C4-2B (cell line): ENCODE results near the gene DPP4.

Source experiments
- H3K27ac ChIP-seq: fragments of 450-650 bp; 2 replicates; pipeline ENCODE4 v1.5.1; 2017
- ZFX ChIP-seq: fragments of 450-650 bp; IDR thresholded peaks from 2 replicates; pipeline ENCODE4 v1.6.1; 2017
- TF ChIP-seq, protein P1 (sequence below): fragments of 450-650 bp; conservative IDR thresholded peaks from 2 replicates; pipeline ENCODE4 v1.5.1; 2017; ENCODE audit warnings: mild to moderate bottlenecking

DPP4 gene

DNA sequence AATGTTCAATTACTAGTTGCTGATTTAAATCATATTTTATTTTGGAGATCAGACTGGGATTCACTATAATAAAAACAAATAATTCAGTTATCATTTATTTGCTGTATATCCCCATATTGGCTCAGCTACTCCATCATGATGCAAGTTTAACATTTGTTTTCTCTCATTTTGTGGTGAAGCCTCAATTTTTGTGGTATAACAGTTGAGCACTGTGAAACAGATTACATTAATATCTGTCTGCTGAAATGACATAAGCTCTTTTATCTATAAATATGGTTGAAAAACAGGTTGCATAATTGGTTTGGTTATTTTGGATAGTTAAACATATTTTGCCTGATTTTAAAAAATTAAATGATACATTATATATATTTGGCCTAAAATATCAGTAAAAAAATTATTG is 67.7 kb downstream of the DPP4 start:
- TF ChIP-seq, protein P1, sequence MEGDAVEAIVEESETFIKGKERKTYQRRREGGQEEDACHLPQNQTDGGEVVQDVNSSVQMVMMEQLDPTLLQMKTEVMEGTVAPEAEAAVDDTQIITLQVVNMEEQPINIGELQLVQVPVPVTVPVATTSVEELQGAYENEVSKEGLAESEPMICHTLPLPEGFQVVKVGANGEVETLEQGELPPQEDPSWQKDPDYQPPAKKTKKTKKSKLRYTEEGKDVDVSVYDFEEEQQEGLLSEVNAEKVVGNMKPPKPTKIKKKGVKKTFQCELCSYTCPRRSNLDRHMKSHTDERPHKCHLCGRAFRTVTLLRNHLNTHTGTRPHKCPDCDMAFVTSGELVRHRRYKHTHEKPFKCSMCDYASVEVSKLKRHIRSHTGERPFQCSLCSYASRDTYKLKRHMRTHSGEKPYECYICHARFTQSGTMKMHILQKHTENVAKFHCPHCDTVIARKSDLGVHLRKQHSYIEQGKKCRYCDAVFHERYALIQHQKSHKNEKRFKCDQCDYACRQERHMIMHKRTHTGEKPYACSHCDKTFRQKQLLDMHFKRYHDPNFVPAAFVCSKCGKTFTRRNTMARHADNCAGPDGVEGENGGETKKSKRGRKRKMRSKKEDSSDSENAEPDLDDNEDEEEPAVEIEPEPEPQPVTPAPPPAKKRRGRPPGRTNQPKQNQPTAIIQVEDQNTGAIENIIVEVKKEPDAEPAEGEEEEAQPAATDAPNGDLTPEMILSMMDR: no peak
- no peak for TF ChIP-seq ZFX
- no peak overlapping the region for H3K27ac ChIP-seq

DNA sequence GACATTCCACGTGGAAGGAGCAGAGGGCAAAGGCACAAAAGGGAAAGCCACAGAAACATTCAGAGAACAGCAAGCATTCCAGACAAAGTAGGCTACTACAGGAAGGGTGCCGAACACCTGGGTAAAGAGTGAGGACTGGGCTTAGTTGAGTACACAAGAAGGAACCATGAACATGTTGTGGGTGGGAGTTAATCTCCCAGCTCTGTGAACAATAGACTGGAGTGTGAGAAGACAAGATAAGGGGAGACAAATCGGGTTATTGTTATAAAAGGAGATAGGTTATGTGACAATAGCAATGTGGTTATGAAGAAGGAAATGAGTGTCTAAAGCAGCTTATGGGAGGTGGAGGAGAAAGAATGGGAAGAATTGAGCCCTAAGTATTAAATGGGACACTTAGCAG is 70.0 kb downstream of the DPP4 start:
- TF ChIP-seq, protein P1: no peak
- no peak for TF ChIP-seq ZFX
- no peak overlapping the region for H3K27ac ChIP-seq

DNA sequence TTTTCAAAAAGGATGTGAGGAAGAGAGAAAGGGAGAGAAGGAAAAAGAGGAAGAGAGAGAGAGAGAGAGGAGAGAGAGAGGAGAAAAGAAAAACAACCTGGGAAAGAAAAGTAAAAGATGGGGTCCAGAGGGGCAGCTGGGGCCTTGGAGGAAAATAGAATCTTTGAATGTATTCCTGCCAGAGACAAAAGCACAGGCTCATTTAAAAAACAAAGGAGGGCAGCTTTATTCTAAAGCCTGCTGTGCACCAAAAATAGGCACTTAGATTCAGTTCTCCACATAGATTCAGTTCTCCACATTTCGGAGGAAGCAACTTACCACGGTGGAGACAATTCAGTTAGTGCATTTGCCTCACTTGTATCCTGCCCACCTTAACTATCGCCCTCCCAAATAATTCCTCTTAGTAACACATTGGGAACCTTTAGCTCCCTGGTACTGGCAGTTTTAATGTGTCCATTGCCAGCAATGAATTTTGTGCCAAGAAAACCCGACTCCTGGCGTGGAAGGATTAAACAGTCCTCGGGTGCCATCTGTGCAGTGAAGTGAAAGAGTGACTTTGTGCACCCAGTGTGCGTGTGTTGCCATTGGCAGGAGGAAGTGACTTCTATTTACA is 71.3 kb downstream of the DPP4 start:
- H3K27ac ChIP-seq: no peak overlapping the region
- TF ChIP-seq, protein P1: no peak
- TF ChIP-seq ZFX: no peak

DNA sequence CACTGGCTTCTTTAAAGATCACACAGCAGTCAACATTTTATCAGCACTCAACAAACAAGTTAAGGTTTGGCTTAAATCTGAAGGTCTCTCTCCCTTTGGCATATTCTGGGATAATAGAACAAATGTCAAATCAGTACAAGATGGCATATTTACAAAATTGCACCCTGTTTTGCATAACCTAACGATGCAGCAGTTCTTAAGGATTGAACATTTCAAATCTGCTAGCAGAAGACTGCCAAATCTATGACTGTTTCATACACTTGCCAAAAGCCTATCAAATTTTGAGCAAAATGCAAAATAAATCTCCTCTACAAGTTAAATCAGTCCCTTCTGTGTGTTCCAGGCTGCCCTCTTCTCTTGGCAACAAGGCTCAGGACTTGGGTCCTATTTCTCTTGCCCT is 73.6 kb downstream of the DPP4 start:
- TF ChIP-seq ZFX: no peak
- TF ChIP-seq, protein P1: no peak
- no peak overlapping the region for H3K27ac ChIP-seq

DNA sequence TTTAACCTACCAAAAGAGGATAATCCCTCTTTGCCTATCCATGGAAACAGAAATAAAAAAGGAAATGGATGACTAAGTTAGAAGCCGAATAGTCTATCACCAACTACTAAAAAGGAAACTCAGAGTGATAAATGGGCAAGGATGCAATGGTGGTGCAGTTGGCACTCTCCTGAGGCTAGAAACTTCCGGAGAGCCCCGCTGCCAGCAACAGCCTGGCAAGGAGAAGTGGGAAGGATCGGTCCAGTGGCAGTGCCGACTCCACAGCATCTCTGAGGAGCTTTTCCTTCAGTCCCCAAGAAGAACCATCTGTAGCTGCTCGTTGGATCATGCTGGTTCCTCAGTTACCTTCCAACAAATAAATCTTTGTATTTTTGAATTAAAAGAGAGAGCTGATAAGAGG is 74.7 kb downstream of the DPP4 start:
- TF ChIP-seq ZFX: no peak

DNA sequence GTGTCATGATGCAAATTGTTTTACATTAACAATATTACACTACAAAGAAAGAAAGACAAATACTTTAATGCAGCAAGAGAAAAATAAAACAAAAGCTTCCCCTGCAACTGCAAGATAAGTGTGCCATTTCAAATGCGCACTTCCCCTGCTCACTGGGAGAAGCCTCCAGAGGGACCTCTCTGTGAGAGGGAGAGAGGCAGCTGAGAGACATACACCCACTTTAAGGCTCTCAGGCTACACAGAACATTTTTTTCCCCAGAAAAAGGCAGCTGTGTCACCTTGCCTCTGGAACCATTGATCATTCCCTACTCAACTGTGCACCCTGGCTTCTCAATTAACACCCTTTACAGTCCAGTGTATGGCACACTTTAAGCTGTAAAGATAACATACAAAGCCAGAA is 75.2 kb downstream of the DPP4 start:
- TF ChIP-seq, protein P1: no peak
- TF ChIP-seq ZFX: no peak
- no peak overlapping the region for H3K27ac ChIP-seq

More for the DNA sequence above, 74.7 kb downstream of the DPP4 start:
- H3K27ac ChIP-seq: no peak overlapping the region

DNA sequence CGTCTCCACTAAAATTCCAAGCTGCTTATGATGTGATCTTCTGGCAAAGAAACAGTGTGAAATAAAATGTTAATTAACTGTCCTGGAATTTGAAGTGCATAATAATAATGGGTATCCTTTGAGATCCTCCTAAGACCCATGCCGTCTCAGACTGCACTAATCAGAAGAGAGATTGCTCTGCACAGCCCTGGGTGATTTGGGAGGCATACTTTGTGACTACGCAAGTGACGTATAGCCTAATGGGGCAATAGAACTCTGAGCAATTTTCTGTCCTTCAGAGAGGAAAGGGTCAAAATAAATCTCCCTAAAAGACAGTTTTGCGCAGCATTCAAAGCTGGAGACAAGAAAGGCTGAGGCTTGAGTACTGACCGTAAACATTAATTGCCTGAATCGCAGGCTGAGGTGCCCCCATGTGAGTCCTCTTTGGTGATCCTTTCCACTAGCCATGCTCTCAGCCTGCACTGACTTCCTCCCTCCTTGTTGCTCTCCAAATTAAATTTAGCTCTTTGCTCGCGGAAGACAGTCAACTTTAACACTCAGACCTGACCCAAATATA is 76.0 kb downstream of the DPP4 start:
- TF ChIP-seq, protein P1: no peak
- no peak for TF ChIP-seq ZFX

DNA sequence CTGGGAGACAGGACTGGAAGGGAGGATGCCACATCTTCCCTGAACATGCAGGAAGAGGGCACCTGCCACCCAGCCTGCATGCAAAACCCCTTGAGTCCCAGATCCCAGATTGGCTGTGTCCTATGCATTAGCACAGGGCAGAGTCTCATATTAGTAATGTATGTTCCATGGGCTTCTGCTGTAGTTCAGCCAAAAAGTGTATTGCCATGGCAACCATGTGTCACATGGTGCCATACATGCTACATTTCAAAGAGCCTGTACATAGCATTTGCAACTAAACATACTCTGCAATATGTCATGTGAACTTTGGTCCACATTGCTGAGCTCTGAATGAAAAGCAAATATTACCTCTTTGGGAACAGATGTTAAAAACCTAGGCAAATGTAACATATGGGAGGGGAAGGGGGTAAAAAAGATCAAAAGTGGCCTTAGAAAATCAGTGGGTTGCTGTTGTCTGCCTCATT is 78.4 kb downstream of the DPP4 start:
- no peak for TF ChIP-seq ZFX
- TF ChIP-seq, protein P1: no peak
- H3K27ac ChIP-seq: no peak overlapping the region

More for the DNA sequence above, 76.0 kb downstream of the DPP4 start:
- H3K27ac ChIP-seq: no peak overlapping the region
